ENCODE data around the gene KRTAP6-2.

The KRTAP6-2 gene

GRCh38 chr21:30598802-30599201 is at the start of gene KRTAP6-2:
Gene KRTAP6-2, minus strand, starts transcription at chr21:30598902. Its CDS starts 28 bp downstream, at chr21:30598874.
- no peaks in the 10 kb centered on the region for H3K9me3 ChIP-seq (ENCODE audit: low read length)
- no peak within 1 kb of the TSS for H3K4me3 ChIP-seq (ENCODE audit: low read depth in 1 of 2, low read length in 2 of 2)
- no peak within 1 kb of the TSS for H3K9ac ChIP-seq (ENCODE audit: low read length)
- H3K27ac ChIP-seq (ENCODE audit: low read depth, low read length), result no peak within 1 kb of the TSS
- no peaks in the 10 kb centered on the region for H3K27me3 ChIP-seq (ENCODE audit: control insufficient read depth in 1 of 2, insufficient read depth in 2 of 2, low read length in 2 of 2)
- no peaks in the 10 kb centered on the region for H3K36me3 ChIP-seq (ENCODE audit: insufficient read depth, low read length)
- H3K4me1 ChIP-seq (ENCODE audit: insufficient read depth, low read length), result no peaks in the 10 kb centered on the region

- Histone ChIP-seq H3K27ac (ENCODE audit: low read depth, low read length) (no peak overlapping the region), H3K27me3 (ENCODE audit: control insufficient read depth in 1 of 2, insufficient read depth in 2 of 2, low read length in 2 of 2) (no peaks in the 10 kb centered on the region), H3K4me1 (ENCODE audit: insufficient read depth, low read length) (no peaks in the 10 kb centered on the region), H3K36me3 (ENCODE audit: insufficient read depth, low read length) (no peaks in the 10 kb centered on the region), H3K4me3 (ENCODE audit: low read depth in 1 of 2, low read length in 2 of 2) (no peak overlapping the region), H3K9ac (ENCODE audit: low read length) (no peak overlapping the region), H3K9me3 (ENCODE audit: low read length) (no peaks in the 10 kb centered on the region)
Measured at GRCh38 chr21:30646904-30647414, 48.3 kb upstream of the KRTAP6-2 start.

- Histone ChIP-seq H3K27me3 (ENCODE audit: control insufficient read depth in 1 of 2, insufficient read depth in 2 of 2, low read length in 2 of 2) (no peaks in the 10 kb centered on the region), H3K36me3 (ENCODE audit: insufficient read depth, low read length) (no peaks in the 10 kb centered on the region), H3K4me1 (ENCODE audit: insufficient read depth, low read length) (no peaks in the 10 kb centered on the region), H3K4me3 (ENCODE audit: low read depth in 1 of 2, low read length in 2 of 2) (no peak within 1 kb of the TSS), H3K27ac (ENCODE audit: low read depth, low read length) (no peak within 1 kb of the TSS), H3K9me3 (ENCODE audit: low read length) (no peaks in the 10 kb centered on the region), H3K9ac (ENCODE audit: low read length) (no peak within 1 kb of the TSS)
Measured at GRCh38 chr21:30642564-30642963, 43.9 kb upstream of the KRTAP6-2 start, which contains the start of gene KRTAP20-3. Gene KRTAP20-3, plus strand, starts transcription at chr21:30642864.

GRCh38 chr21:30638686-30639085 is 40.0 kb upstream of the KRTAP6-2 start:
- Histone ChIP-seq H3K4me1 (ENCODE audit: insufficient read depth, low read length) (no peaks in the 10 kb centered on the region), H3K36me3 (ENCODE audit: insufficient read depth, low read length) (no peaks in the 10 kb centered on the region), H3K4me3 (ENCODE audit: low read depth in 1 of 2, low read length in 2 of 2) (no peak overlapping the region), H3K9ac (ENCODE audit: low read length) (no peak overlapping the region), H3K27ac (ENCODE audit: low read depth, low read length) (no peak overlapping the region), H3K27me3 (ENCODE audit: control insufficient read depth in 1 of 2, insufficient read depth in 2 of 2, low read length in 2 of 2) (no peaks in the 10 kb centered on the region), H3K9me3 (ENCODE audit: low read length) (no peaks in the 10 kb centered on the region)

GRCh38 chr21:30634906-30635305 is 36.2 kb upstream of the KRTAP6-2 start, which contains the start of gene KRTAP20-2:
Gene KRTAP20-2, plus strand, starts transcription at chr21:30635206. Its CDS starts 58 bp downstream, at chr21:30635264.
- H3K4me1 ChIP-seq (ENCODE audit: insufficient read depth, low read length), result no peaks in the 10 kb centered on the region
- H3K9me3 ChIP-seq (ENCODE audit: low read length), result no peaks in the 10 kb centered on the region
- H3K27ac ChIP-seq (ENCODE audit: low read depth, low read length), result no peak within 1 kb of the TSS
- H3K36me3 ChIP-seq (ENCODE audit: insufficient read depth, low read length), result no peaks in the 10 kb centered on the region
- H3K27me3 ChIP-seq (ENCODE audit: control insufficient read depth in 1 of 2, insufficient read depth in 2 of 2, low read length in 2 of 2), result no peaks in the 10 kb centered on the region
- no peak within 1 kb of the TSS for H3K4me3 ChIP-seq (ENCODE audit: low read depth in 1 of 2, low read length in 2 of 2)
- H3K9ac ChIP-seq (ENCODE audit: low read length), result no peak within 1 kb of the TSS

- no peak overlapping the region for H3K27ac ChIP-seq (ENCODE audit: low read depth, low read length)
- no peaks in the 10 kb centered on the region for H3K27me3 ChIP-seq (ENCODE audit: control insufficient read depth in 1 of 2, insufficient read depth in 2 of 2, low read length in 2 of 2)
- no peak overlapping the region for H3K9ac ChIP-seq (ENCODE audit: low read length)
- no peaks in the 10 kb centered on the region for H3K36me3 ChIP-seq (ENCODE audit: insufficient read depth, low read length)
- H3K9me3 ChIP-seq (ENCODE audit: low read length), result no peaks in the 10 kb centered on the region
- no peak overlapping the region for H3K4me3 ChIP-seq (ENCODE audit: low read depth in 1 of 2, low read length in 2 of 2)
- H3K4me1 ChIP-seq (ENCODE audit: insufficient read depth, low read length), result peaks cover 5% of the 10 kb centered on the region
Measured at GRCh38 chr21:30629200-30629599, 30.5 kb upstream of the KRTAP6-2 start.

- Histone ChIP-seq H3K4me3 (ENCODE audit: low read depth in 1 of 2, low read length in 2 of 2) (no peak overlapping the region), H3K9ac (ENCODE audit: low read length) (no peak overlapping the region), H3K4me1 (ENCODE audit: insufficient read depth, low read length) (peaks cover 5% of the 10 kb centered on the region), H3K27ac (ENCODE audit: low read depth, low read length) (no peak overlapping the region), H3K27me3 (ENCODE audit: control insufficient read depth in 1 of 2, insufficient read depth in 2 of 2, low read length in 2 of 2) (no peaks in the 10 kb centered on the region), H3K36me3 (ENCODE audit: insufficient read depth, low read length) (no peaks in the 10 kb centered on the region), H3K9me3 (ENCODE audit: low read length) (no peaks in the 10 kb centered on the region)
Measured at GRCh38 chr21:30628109-30628508, 29.4 kb upstream of the KRTAP6-2 start.

- H3K4me1 ChIP-seq (ENCODE audit: insufficient read depth, low read length), result peaks cover 5% of the 10 kb centered on the region
- H3K27ac ChIP-seq (ENCODE audit: low read depth, low read length), result no peak overlapping the region
- no peaks in the 10 kb centered on the region for H3K36me3 ChIP-seq (ENCODE audit: insufficient read depth, low read length)
- no peak overlapping the region for H3K9ac ChIP-seq (ENCODE audit: low read length)
- H3K4me3 ChIP-seq (ENCODE audit: low read depth in 1 of 2, low read length in 2 of 2), result no peak overlapping the region
- no peaks in the 10 kb centered on the region for H3K9me3 ChIP-seq (ENCODE audit: low read length)
- H3K27me3 ChIP-seq (ENCODE audit: control insufficient read depth in 1 of 2, insufficient read depth in 2 of 2, low read length in 2 of 2), result no peaks in the 10 kb centered on the region
Measured at GRCh38 chr21:30625449-30626165, 26.9 kb upstream of the KRTAP6-2 start.

GRCh38 chr21:30623362-30623761 is 24.7 kb upstream of the KRTAP6-2 start:
- no peaks in the 10 kb centered on the region for H3K9me3 ChIP-seq (ENCODE audit: low read length)
- no peak overlapping the region for H3K27ac ChIP-seq (ENCODE audit: low read depth, low read length)
- H3K4me3 ChIP-seq (ENCODE audit: low read depth in 1 of 2, low read length in 2 of 2), result no peak overlapping the region
- H3K4me1 ChIP-seq (ENCODE audit: insufficient read depth, low read length), result no peaks in the 10 kb centered on the region
- no peak overlapping the region for H3K9ac ChIP-seq (ENCODE audit: low read length)
- no peaks in the 10 kb centered on the region for H3K27me3 ChIP-seq (ENCODE audit: control insufficient read depth in 1 of 2, insufficient read depth in 2 of 2, low read length in 2 of 2)
- no peaks in the 10 kb centered on the region for H3K36me3 ChIP-seq (ENCODE audit: insufficient read depth, low read length)

- Histone ChIP-seq H3K9me3 (ENCODE audit: low read length) (no peaks in the 10 kb centered on the region), H3K27ac (ENCODE audit: low read depth, low read length) (no peak within 1 kb of the TSS), H3K9ac (ENCODE audit: low read length) (no peak within 1 kb of the TSS), H3K4me1 (ENCODE audit: insufficient read depth, low read length) (no peaks in the 10 kb centered on the region), H3K27me3 (ENCODE audit: control insufficient read depth in 1 of 2, insufficient read depth in 2 of 2, low read length in 2 of 2) (no peaks in the 10 kb centered on the region), H3K4me3 (ENCODE audit: low read depth in 1 of 2, low read length in 2 of 2) (no peak within 1 kb of the TSS), H3K36me3 (ENCODE audit: insufficient read depth, low read length) (no peaks in the 10 kb centered on the region)
Measured at GRCh38 chr21:30620522-30620921, 21.8 kb upstream of the KRTAP6-2 start, which contains the start of gene KRTAP20-4. Gene KRTAP20-4, plus strand, starts transcription at chr21:30620627.

GRCh38 chr21:30620080-30620479 is 21.4 kb upstream of the KRTAP6-2 start:
- Histone ChIP-seq H3K27ac (ENCODE audit: low read depth, low read length) (no peak overlapping the region), H3K27me3 (ENCODE audit: control insufficient read depth in 1 of 2, insufficient read depth in 2 of 2, low read length in 2 of 2) (no peaks in the 10 kb centered on the region), H3K4me3 (ENCODE audit: low read depth in 1 of 2, low read length in 2 of 2) (no peak overlapping the region), H3K4me1 (ENCODE audit: insufficient read depth, low read length) (no peaks in the 10 kb centered on the region), H3K9ac (ENCODE audit: low read length) (no peak overlapping the region), H3K36me3 (ENCODE audit: insufficient read depth, low read length) (no peaks in the 10 kb centered on the region), H3K9me3 (ENCODE audit: low read length) (no peaks in the 10 kb centered on the region)

GRCh38 chr21:30616125-30616524 is 17.4 kb upstream of the KRTAP6-2 start, which contains the start of gene KRTAP20-1:
Gene KRTAP20-1, plus strand, starts transcription at chr21:30616425. Its CDS starts 30 bp downstream, at chr21:30616455.
- Histone ChIP-seq H3K27me3 (ENCODE audit: control insufficient read depth in 1 of 2, insufficient read depth in 2 of 2, low read length in 2 of 2) (no peaks in the 10 kb centered on the region), H3K9ac (ENCODE audit: low read length) (no peak within 1 kb of the TSS), H3K27ac (ENCODE audit: low read depth, low read length) (no peak within 1 kb of the TSS), H3K4me1 (ENCODE audit: insufficient read depth, low read length) (no peaks in the 10 kb centered on the region), H3K9me3 (ENCODE audit: low read length) (no peaks in the 10 kb centered on the region), H3K4me3 (ENCODE audit: low read depth in 1 of 2, low read length in 2 of 2) (no peak within 1 kb of the TSS), H3K36me3 (ENCODE audit: insufficient read depth, low read length) (no peaks in the 10 kb centered on the region)
